ENCODE data around the gene SLC10A2. TPM values are rescaled to one million over a fixed set of nuclear protein-coding genes. Genes with fewer than 3 reads are reported as not detected.

SLC10A2 gene
- total and polyA plus RNA-seq, 2 of the 4 experiments (the other 2 are of a cell fraction) = not detected

- Histone ChIP-seq H3K4ac (ENCODE audit: low read depth, low read length) (no peak overlapping the region), H3K36me3 (ENCODE audit: control insufficient read depth, insufficient read depth, low read length) (no peaks in the 10 kb centered on the region), H3K9ac (ENCODE audit: low read depth, low read length) (no peak overlapping the region), H4K8ac (ENCODE audit: low read depth in 2 of 2, low read length in 2 of 2) (no peak overlapping the region), H2AK5ac (ENCODE audit: low read depth, low read length) (no peak overlapping the region), H3K9me3 (ENCODE audit: control insufficient read depth, insufficient read depth, low read length) (peaks cover 19% of the 10 kb centered on the region), H4K91ac (ENCODE audit: insufficient read depth, low read depth, low read length) (no peak overlapping the region), H3K4me2 (ENCODE audit: low read depth, low read length) (no peak overlapping the region), H3K23ac (ENCODE audit: low read depth, low read length) (no peak overlapping the region), H4K5ac (ENCODE audit: low read depth, low read length) (no peak overlapping the region), H2AFZ (replicated peaks; ENCODE audit: low read length, poor library complexity) (no peak overlapping the region), H3K14ac (replicated peaks; ENCODE audit: low read depth, low read length) (no peak overlapping the region), H3K79me1 (ENCODE audit: low read depth in 1 of 2, low read length in 2 of 2) (no peaks in the 10 kb centered on the region), H3K9me1 (ENCODE audit: insufficient read depth, low read length) (no peaks in the 10 kb centered on the region), H3K27ac (ENCODE audit: insufficient read depth, low read length) (no peak overlapping the region), H4K20me1 (ENCODE audit: insufficient read depth, low read length) (no peaks in the 10 kb centered on the region), H3K4me3 (ENCODE audit: insufficient read depth, low read depth, low read length) (no peak overlapping the region), H3K18ac (ENCODE audit: low read depth, low read length) (no peak overlapping the region), H2BK5ac (ENCODE audit: low read depth, low read length, poor library complexity, severe bottlenecking) (no peak overlapping the region), H3K4me1 (ENCODE audit: control insufficient read depth, insufficient read depth, low read length) (no peaks in the 10 kb centered on the region), H3K56ac (ENCODE audit: extremely low read depth, insufficient read depth, low read length) (no peak overlapping the region), H2BK20ac (ENCODE audit: low read depth, low read length) (no peak overlapping the region), H2BK120ac (ENCODE audit: low read depth, low read length) (no peak overlapping the region), H3K27me3 (ENCODE audit: control insufficient read depth, insufficient read depth, low read length) (no peaks in the 10 kb centered on the region), H2BK15ac (ENCODE audit: low read depth, low read length) (no peak overlapping the region), H2AK9ac (replicated peaks; ENCODE audit: low read depth, low read length, poor library complexity) (no peak overlapping the region)
- DNase-seq (no peak), ATAC-seq (ENCODE audit: low read depth) (no peak)
- BruUV-seq (replicated peaks) = no TSS peak
- in situ Hi-C loops (cut with MboI; ENCODE audit: low sequenced_read_pairs) (no loop called here), intact Hi-C loops (cut with micrococcal nuclease) (no loop called here), dilution Hi-C loops (cut with HindIII; ENCODE audit: low sequenced_read_pairs, unreplicated experiment) (no loop called here)
- CTCF ChIA-PET = no interaction called here
- POLR2A ChIA-PET (ENCODE audit: unreplicated experiment) = no interaction called here
- WGBS, 2 experiments (ENCODE audit: extremely low coverage in 2 of 2, insufficient read length in 1 of 2) = 10% methylated on average over 2 of the region's 5 CpGs; no CpG with 5 or more reads in 1 of the 2 experiments
- no peak for TF ChIP-seq MXI1 (IDR thresholded peaks at IDR 0.05; ENCODE audit: borderline replicate concordance, low read depth, low read length)
- TF ChIP-seq MAFK (IDR thresholded peaks at IDR 0.05; ENCODE audit: low read depth, low read length) = no peak
- TF ChIP-seq RCOR1 (IDR thresholded peaks at IDR 0.05; ENCODE audit: insufficient replicate concordance, low read length) = no peak
- TF ChIP-seq CTCF (conservative IDR thresholded peaks at IDR 0.05; ENCODE audit: low read depth, low read length) = no peak
Measured at GRCh38 chr13:103099722-103100293, 33.6 kb upstream of the SLC10A2 start.

Data from IMR-90 (cell line).